Activated T-cell treated with anti-CD3 and anti-CD28 coated beads for 24 hours (primary cell): ENCODE measurements around the gene PNKP.

ENCODE experiments used
- DNase-seq: peaks from one replicate; pipeline ENCODE4 v3.0.0-alpha.2; 2020; ENCODE audit warnings: low read depth

PNKP gene

GRCh38 chr19:49818649-49819370 lies 48.6 kb downstream of the PNKP start:
- no peak for DNase-seq

- DNase-seq = peak; percentile 84
These were observed 49.3 kb downstream of the PNKP start, which contains the start of gene MED25 for GRCh38 chr19:49817964-49818648. Gene MED25 (plus strand): TSS chr19:49818289. CDS start chr19:49818342, 53 bp downstream.

- no peak for DNase-seq
These were observed 50.8 kb downstream of the PNKP start for GRCh38 chr19:49816590-49816989.

- DNase-seq = no peak
These were observed 53.4 kb downstream of the PNKP start for GRCh38 chr19:49814010-49814409.

- peak; percentile 86 for DNase-seq
These were observed 54.1 kb downstream of the PNKP start, which contains the start of gene FUZ for GRCh38 chr19:49812997-49813861. Gene FUZ (minus strand): TSS chr19:49813292. CDS start chr19:49813106, 186 bp downstream.

- DNase-seq = no peak
These were observed 54.9 kb downstream of the PNKP start for GRCh38 chr19:49812452-49812996.

- DNase-seq = no peak
These were observed 56.0 kb downstream of the PNKP start for GRCh38 chr19:49811328-49811727.
